ENCODE data around the gene ZFP64.

GRCh38 chr20:52207020-52207810 lies 15.6 kb upstream of the ZFP64 start:
- TF ChIP-seq, protein P1, sequence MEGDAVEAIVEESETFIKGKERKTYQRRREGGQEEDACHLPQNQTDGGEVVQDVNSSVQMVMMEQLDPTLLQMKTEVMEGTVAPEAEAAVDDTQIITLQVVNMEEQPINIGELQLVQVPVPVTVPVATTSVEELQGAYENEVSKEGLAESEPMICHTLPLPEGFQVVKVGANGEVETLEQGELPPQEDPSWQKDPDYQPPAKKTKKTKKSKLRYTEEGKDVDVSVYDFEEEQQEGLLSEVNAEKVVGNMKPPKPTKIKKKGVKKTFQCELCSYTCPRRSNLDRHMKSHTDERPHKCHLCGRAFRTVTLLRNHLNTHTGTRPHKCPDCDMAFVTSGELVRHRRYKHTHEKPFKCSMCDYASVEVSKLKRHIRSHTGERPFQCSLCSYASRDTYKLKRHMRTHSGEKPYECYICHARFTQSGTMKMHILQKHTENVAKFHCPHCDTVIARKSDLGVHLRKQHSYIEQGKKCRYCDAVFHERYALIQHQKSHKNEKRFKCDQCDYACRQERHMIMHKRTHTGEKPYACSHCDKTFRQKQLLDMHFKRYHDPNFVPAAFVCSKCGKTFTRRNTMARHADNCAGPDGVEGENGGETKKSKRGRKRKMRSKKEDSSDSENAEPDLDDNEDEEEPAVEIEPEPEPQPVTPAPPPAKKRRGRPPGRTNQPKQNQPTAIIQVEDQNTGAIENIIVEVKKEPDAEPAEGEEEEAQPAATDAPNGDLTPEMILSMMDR (IDR thresholded peaks at IDR 0.05) = no peak
- TF ChIP-seq POLR2AphosphoS5 (IDR thresholded peaks at IDR 0.05) = no peak

Data from upper lobe of left lung (tissue), 4 donors.